AG20443 (cell line): ENCODE measurements around the gene TUBA3C.

Experiments used
- DNase-seq: peaks from one replicate; pipeline ENCODE4 v3.0.0; 2012; ENCODE audit warnings: low spot score, mixed read lengths

The TUBA3C gene

GRCh38 chr13:19161308-19161707 lies 20.3 kb downstream of the TUBA3C start:
- DNase-seq, result no peak

GRCh38 chr13:19159761-19160420 lies 21.7 kb downstream of the TUBA3C start:
- DNase-seq, result no peak

GRCh38 chr13:19159181-19159580 lies 22.4 kb downstream of the TUBA3C start:
- no peak for DNase-seq

GRCh38 chr13:19158526-19159174 lies 23.0 kb downstream of the TUBA3C start:
- DNase-seq, result no peak

GRCh38 chr13:19158006-19158405 lies 23.6 kb downstream of the TUBA3C start:
- no peak for DNase-seq

DNA sequence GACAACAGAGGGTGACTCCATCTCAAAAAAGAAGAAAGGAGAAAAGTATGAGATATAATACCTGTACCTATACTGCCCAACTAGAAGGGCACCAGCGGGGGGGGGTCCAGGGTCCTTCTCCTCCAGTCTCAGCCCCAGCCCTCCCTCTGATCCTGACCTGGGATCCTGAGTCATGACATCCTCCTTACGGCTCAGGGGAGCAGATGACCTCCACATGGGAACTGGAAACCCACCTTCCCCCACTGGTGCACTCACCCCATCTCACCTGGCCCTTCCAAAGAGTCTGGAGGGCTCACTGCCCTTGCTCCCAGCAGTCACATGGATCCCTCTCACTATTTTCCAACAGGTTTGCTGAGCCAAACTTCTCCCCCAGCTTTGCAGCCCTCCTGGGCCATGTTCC lies 24.2 kb downstream of the TUBA3C start:
- DNase-seq, result no peak

DNA sequence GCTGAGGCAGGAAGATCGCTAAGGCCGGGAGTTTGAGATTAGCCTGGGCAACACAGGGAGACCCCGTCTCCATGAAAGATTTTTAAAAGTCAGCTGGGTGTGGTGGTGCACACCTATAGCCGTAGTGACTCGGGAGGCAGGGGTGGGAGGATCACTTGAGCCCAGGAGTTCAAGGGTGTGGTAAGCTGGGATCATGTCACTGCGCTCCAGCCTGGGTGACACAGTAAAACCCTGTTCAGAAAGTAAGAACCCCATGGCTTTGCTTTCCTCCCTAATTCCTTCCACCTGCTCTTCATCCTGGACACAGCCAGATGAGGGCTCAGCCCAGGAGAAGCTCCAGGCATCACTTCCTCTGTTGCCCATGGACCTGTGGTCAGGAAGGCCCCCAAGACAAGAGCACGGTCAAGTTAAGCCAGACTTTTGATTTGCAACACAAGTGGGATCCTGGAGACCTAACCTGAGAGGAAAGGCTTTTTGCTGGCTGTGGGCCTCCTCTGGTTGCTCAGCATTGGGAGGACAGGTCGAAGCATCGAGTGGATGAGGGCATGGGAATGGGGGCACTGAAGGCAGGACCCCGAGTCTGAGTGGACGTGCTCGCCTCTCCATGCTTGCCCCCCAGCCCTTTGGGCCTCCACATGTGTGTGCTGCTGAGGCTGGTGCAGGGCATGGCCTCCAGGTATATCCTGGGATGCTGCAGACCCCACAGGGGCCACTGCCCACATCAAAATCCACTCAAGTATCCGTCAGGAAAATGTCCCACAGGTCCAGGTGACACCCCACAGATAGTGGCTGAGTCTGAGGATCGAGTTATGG lies 25.4 kb downstream of the TUBA3C start:
- no peak for DNase-seq

DNA sequence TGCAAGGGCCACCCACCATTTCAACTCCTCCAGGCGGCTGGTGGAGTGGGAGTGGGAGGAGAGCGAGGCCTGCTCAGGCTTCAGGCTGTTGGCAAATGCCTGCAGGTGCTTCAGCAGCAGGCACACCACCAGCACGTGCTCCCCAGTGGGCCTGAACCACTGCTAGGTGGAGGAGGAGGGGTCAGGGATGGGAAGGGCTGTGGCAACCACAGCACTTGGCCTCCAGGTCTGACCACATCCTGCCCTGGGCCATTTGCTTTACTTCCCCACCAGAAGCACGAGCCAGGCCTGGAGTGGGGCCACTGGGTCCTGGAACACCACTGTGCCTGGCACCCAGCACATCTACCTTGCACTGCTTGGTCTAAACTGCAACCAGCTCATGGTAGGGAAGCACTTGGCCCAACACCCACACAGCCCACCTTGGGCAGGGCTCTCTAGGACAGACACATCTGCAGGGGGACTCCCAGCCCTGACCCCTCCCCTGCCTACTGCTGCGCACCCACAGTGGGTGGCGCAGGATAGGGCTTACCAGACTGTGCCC lies 26.2 kb downstream of the TUBA3C start:
- no peak for DNase-seq

DNA sequence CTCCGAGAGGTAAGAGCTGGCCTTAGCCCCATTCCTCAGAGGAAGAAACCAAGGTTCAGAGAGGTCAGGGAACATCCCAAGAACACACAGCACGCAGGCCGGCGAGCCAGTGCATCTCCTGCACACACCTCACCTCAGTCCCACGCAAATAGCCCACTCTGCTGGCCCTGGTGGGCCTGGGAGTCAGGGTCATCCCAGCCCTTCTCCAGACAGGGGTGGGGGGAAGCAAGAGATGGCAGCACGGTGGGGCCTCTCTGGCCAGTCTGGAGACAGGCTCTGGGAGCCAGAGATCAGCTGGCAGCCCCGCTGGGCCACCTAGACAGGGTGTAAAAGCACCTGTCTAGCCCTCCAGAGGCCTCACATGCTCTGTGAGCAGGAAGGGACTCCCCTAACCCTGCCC lies 26.8 kb downstream of the TUBA3C start:
- DNase-seq, result no peak

GRCh38 chr13:19153782-19154450 lies 27.7 kb downstream of the TUBA3C start:
- DNase-seq, result no peak

DNA sequence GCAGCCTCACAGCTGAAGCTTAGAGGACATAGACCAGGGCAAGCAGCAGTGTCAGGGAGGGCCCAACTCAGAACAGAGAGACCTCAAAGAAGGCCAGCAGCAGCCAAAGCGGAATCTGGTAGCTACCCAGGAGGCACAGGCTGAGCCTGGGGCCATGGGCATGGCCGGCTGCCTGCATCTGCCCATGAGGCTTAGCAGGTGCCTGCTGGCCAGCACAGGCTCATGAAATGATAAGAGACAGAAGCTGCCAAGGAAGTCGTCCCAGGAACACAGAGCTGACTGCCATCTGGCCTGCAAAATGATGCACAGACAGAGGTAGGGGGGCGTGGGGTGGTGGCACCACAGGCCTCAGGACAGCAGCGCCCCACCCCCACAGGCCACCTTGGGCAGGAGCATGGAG lies 29.2 kb downstream of the TUBA3C start:
- DNase-seq, result no peak

- no peak for DNase-seq
Measured at GRCh38 chr13:19151581-19152263, 29.9 kb downstream of the TUBA3C start.

- DNase-seq, result no peak
Measured at GRCh38 chr13:19150712-19151228, 30.9 kb downstream of the TUBA3C start.

GRCh38 chr13:19150226-19150625 lies 31.4 kb downstream of the TUBA3C start:
- DNase-seq, result no peak

DNA sequence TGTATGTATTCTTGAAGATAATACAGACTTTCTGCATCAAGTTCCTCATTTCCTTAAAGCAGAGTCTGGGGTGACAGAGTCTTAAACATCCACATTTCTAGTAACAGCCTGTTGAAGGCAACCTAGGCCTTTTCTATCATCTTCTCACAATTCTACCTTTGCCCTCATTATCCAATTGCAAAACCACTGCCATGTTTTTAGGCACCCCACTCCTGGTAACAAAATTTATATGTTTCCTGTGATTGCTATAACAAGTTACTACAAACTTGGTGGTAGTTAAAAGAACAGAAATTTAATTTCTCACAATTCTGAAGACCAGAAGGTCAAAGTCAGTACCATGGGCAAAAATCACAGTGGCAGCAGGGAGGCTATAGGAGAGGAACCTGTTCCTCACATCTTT lies 33.1 kb downstream of the TUBA3C start:
- no peak for DNase-seq
